Osteoblast (primary cell): ENCODE data around the gene ALKBH8. TPM values are rescaled to one million over a fixed set of nuclear protein-coding genes. Genes with fewer than 3 reads are reported as not detected.
"Not testable (repeated sequence)": the region's sequence is repeated elsewhere in the genome, so short reads cannot be mapped to it uniquely, and the experiment has no call there.

Experiments used
- DNase-seq: peaks from one replicate; pipeline ENCODE4 v3.0.0; 2011; ENCODE audit warnings: low spot score, mixed read lengths; ENCODE audit not compliant: insufficient read length; ENCODE audit errors: missing footprints
- H2AFZ ChIP-seq: 2 replicates; pipeline ENCODE4 v1.6.0; 2011; ENCODE audit warnings: mild to moderate bottlenecking, low read length
- H3K27ac ChIP-seq: 2 replicates; pipeline ENCODE4 v1.5.1; 2011; ENCODE audit warnings: mild to moderate bottlenecking, low read depth, low read length, moderate library complexity
- H3K27me3 ChIP-seq: 2 replicates; pipeline ENCODE4 v1.6.0; 2012; ENCODE audit warnings: mild to moderate bottlenecking, control low read depth, inconsistent platforms, low read length, moderate library complexity; ENCODE audit not compliant: insufficient read depth
- H3K36me3 ChIP-seq: 2 replicates; pipeline ENCODE4 v1.5.1; 2011; ENCODE audit warnings: mild to moderate bottlenecking, low read length, control low read depth, moderate library complexity; ENCODE audit not compliant: insufficient read depth
- H3K4me1 ChIP-seq: 2 replicates; pipeline ENCODE4 v1.5.1; 2011; ENCODE audit warnings: mild to moderate bottlenecking, low read length, control low read depth, moderate library complexity; ENCODE audit not compliant: insufficient read depth
- H3K4me2 ChIP-seq: 2 replicates; pipeline ENCODE4 v1.6.0; 2011; ENCODE audit warnings: mild to moderate bottlenecking, low read length; ENCODE audit not compliant: insufficient read depth
- H3K4me3 ChIP-seq: fragments of 200-600 bp; sonication (generic); 3 replicates; pipeline ENCODE4 v1.5.1; 2012; ENCODE audit warnings: mild to moderate bottlenecking, low read length, inconsistent platforms; ENCODE audit not compliant: insufficient read depth
- H3K79me2 ChIP-seq: 2 replicates; pipeline ENCODE4 v1.6.0; 2012; ENCODE audit warnings: mild to moderate bottlenecking, low read length, control low read depth, inconsistent platforms; ENCODE audit not compliant: insufficient read depth
- H3K9me3 ChIP-seq: 2 replicates; pipeline ENCODE4 v1.5.1; 2011; ENCODE audit warnings: low read depth, low read length, control low read depth
- H4K20me1 ChIP-seq: 2 replicates; pipeline ENCODE4 v1.6.0; 2012; ENCODE audit warnings: mild to moderate bottlenecking, low read length, control low read depth; ENCODE audit not compliant: insufficient read depth
- total RNA-seq: library from RNA; depleted of rRNA; stranded (reverse); fragments of >200 nt; gene quantifications from 2 replicates; pipeline ENCODE4 v1.2.3, GENCODE V29; 2012
- TF ChIP-seq, protein P1 (sequence below): IDR thresholded peaks from 2 replicates; pipeline ENCODE4 v1.5.1; 2011; ENCODE audit warnings: mild to moderate bottlenecking, low read depth, low read length, moderate library complexity; ENCODE audit errors: extremely low read depth

ALKBH8 gene
- total RNA-seq, 1 donor, result 6.2 TPM

- H3K4me3 ChIP-seq, result no peak overlapping the region
- no peaks in the 10 kb centered on the region for H3K9me3 ChIP-seq
- H3K27ac ChIP-seq, result no peak overlapping the region
- TF ChIP-seq, protein P1, sequence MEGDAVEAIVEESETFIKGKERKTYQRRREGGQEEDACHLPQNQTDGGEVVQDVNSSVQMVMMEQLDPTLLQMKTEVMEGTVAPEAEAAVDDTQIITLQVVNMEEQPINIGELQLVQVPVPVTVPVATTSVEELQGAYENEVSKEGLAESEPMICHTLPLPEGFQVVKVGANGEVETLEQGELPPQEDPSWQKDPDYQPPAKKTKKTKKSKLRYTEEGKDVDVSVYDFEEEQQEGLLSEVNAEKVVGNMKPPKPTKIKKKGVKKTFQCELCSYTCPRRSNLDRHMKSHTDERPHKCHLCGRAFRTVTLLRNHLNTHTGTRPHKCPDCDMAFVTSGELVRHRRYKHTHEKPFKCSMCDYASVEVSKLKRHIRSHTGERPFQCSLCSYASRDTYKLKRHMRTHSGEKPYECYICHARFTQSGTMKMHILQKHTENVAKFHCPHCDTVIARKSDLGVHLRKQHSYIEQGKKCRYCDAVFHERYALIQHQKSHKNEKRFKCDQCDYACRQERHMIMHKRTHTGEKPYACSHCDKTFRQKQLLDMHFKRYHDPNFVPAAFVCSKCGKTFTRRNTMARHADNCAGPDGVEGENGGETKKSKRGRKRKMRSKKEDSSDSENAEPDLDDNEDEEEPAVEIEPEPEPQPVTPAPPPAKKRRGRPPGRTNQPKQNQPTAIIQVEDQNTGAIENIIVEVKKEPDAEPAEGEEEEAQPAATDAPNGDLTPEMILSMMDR, result no peak
- no peaks in the 10 kb centered on the region for H3K36me3 ChIP-seq
- no peaks in the 10 kb centered on the region for H4K20me1 ChIP-seq
- H3K4me2 ChIP-seq, result no peak overlapping the region
- H3K4me1 ChIP-seq, result peaks cover 42% of the 10 kb centered on the region
- peaks cover 6% of the 10 kb centered on the region for H3K27me3 ChIP-seq
- H2AFZ ChIP-seq, result no peak overlapping the region
- no peak for DNase-seq
- peaks cover 9% of the 10 kb centered on the region for H3K79me2 ChIP-seq
Measured at GRCh38 chr11:107566569-107566968, 1.0 kb upstream of the ALKBH8 start.

DNA sequence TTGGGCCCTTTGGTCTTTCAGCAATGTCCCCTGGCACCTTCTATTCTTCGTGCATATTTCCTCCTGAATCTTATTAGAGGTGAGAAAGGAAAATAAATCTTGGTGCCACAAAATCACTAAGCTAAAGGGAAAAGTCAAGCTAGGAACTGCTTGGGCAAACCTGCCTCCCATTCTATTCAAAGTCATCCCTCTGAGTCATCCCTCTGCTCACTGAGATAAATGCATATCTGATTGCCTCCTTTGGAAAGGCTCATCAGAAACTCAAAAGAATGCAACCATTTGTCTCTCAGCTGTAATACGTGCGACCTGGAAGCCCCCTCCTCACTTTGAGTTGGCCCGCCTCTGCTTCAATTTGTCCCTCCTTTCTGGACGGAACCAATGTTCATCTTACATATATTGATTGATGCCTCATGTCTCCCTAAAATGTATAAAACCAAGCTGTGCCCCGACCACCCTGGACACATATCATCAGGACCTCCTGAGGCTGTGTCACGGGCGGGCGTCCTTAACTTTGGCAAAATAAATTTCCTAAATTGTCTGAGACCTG is 493 bp upstream of the ALKBH8 start:
- Histone ChIP-seq H3K4me3 (peak overlapping the region; percentile 87), H3K4me1 (peaks cover 47% of the 10 kb centered on the region), H2AFZ (peak overlapping the region; percentile 99), H3K4me2 (peak overlapping the region; percentile 89), H3K27ac (peak overlapping the region; percentile 83)
- DNase-seq, H4K20me1 ChIP-seq, H3K27me3 ChIP-seq, H3K79me2 ChIP-seq, H3K36me3 ChIP-seq, H3K9me3 ChIP-seq: not testable (repeated sequence)

DNA sequence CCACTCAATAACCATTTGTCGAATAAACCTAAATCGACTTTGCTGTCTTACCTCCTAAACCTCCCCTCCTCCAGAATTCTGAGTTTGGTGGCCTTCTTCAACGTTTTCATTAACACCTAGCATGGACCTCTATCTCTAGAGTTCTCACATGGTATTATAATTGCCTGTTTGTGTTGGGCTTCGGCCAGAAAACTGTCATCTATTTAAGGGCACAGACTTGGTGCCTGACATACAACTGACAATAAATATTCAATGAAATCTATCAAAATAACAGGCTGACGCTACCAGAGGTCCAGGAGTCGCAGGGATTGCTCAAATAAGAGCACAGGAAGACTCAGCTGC is 687 bp downstream of the ALKBH8 start:
- Histone ChIP-seq H3K4me1 (peaks cover 50% of the 10 kb centered on the region), H3K36me3 (no peaks in the 10 kb centered on the region), H3K9me3 (no peaks in the 10 kb centered on the region), H3K27ac (peak overlapping the region; percentile 83), H2AFZ (peak overlapping the region; percentile 99), H3K4me2 (peak overlapping the region; percentile 89), H4K20me1 (no peaks in the 10 kb centered on the region), H3K27me3 (peaks cover 4% of the 10 kb centered on the region), H3K4me3 (peak overlapping the region; percentile 87), H3K79me2 (peaks cover 9% of the 10 kb centered on the region)
- DNase-seq, result no peak
- TF ChIP-seq, protein P1, result no peak

DNA sequence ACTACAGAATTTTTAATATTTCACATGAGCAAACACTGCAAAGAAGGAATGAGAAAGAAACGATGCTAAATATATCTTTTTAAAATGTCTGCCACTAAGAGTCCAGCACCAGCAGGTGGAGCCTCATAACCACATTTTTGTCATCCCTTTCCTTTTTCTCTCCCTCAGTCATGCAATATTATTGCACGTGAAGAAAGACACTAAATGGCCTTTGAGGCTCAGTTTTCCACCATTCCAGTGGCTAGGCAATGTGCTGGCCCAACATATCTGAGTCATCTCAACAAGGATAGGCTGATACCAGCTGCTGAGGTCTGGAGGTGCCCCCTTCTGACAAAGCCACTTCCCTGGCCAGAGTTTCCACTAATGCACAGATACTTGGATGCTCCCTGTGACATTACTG is 1.8 kb downstream of the ALKBH8 start:
- DNase-seq, result no peak

More for the DNA sequence above, 1.8 kb downstream of the ALKBH8 start:
- H3K79me2 ChIP-seq, result peaks cover 9% of the 10 kb centered on the region
- H2AFZ ChIP-seq, result peak overlapping the region; percentile 51
- peaks cover 50% of the 10 kb centered on the region for H3K4me1 ChIP-seq
- H4K20me1 ChIP-seq, result no peaks in the 10 kb centered on the region
- H3K27ac ChIP-seq, result peak overlapping the region; percentile 86
- no peaks in the 10 kb centered on the region for H3K9me3 ChIP-seq
- H3K27me3 ChIP-seq, result peaks cover 3% of the 10 kb centered on the region
- peak overlapping the region; percentile 89 for H3K4me2 ChIP-seq
- H3K36me3 ChIP-seq, result no peaks in the 10 kb centered on the region
- TF ChIP-seq, protein P1, result peak; percentile 68
- H3K4me3 ChIP-seq, result peak overlapping the region; percentile 3
